ENCODE data around the gene DPYSL3.

DNA sequence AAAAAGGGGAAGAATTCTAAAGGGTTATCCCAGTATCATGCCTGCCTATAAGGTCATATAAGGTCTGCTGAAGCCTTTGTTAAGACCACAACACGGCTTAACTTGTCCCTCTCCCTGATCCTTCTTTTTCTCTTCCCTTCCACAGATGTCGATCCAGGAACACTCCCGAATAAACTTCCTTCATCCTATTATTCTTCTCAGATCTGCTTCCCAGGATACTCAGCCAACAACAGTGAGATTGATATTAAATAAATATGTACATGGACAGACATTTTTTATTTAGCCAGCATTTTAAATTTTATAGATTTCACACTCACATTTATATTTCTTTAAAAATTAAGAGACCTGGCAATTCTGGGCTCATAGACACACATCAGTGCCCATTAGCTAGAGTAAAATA, 44.1 kb downstream of the DPYSL3 start:
- TF ChIP-seq, protein P1, sequence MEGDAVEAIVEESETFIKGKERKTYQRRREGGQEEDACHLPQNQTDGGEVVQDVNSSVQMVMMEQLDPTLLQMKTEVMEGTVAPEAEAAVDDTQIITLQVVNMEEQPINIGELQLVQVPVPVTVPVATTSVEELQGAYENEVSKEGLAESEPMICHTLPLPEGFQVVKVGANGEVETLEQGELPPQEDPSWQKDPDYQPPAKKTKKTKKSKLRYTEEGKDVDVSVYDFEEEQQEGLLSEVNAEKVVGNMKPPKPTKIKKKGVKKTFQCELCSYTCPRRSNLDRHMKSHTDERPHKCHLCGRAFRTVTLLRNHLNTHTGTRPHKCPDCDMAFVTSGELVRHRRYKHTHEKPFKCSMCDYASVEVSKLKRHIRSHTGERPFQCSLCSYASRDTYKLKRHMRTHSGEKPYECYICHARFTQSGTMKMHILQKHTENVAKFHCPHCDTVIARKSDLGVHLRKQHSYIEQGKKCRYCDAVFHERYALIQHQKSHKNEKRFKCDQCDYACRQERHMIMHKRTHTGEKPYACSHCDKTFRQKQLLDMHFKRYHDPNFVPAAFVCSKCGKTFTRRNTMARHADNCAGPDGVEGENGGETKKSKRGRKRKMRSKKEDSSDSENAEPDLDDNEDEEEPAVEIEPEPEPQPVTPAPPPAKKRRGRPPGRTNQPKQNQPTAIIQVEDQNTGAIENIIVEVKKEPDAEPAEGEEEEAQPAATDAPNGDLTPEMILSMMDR (IDR thresholded peaks at IDR 0.05): no peak
- TF ChIP-seq POLR2A (IDR thresholded peaks at IDR 0.05): no peak

Measured in Peyer's patch (tissue), 4 donors.